Islet precursor cell (in vitro differentiated cells): ENCODE measurements around the gene CLMN.

Experiments used
- DNase-seq: peaks from one replicate; pipeline ENCODE4 v3.0.0-alpha.2; 2018

CLMN gene

GRCh38 chr14:95258754-95259593, 60.7 kb downstream of the CLMN start:
- peak; percentile 53 for DNase-seq

- no peak for DNase-seq
Observed at GRCh38 chr14:95258156-95258555, 61.6 kb downstream of the CLMN start.

- DNase-seq: peak; percentile 45
Observed at GRCh38 chr14:95257521-95257920, 62.2 kb downstream of the CLMN start.

- no peak for DNase-seq
Observed at GRCh38 chr14:95256776-95257060, 63.0 kb downstream of the CLMN start.

- peak; percentile 78 for DNase-seq
Observed at GRCh38 chr14:95256002-95256775, 63.5 kb downstream of the CLMN start.

- peak; percentile 82 for DNase-seq
Observed at GRCh38 chr14:95255487-95255886, 64.2 kb downstream of the CLMN start.

GRCh38 chr14:95255013-95255412, 64.7 kb downstream of the CLMN start:
- peak; percentile 22 for DNase-seq

GRCh38 chr14:95254288-95254687, 65.4 kb downstream of the CLMN start:
- DNase-seq: peak; percentile 23

- DNase-seq: no peak
Observed at GRCh38 chr14:95253039-95253630, 66.6 kb downstream of the CLMN start.

GRCh38 chr14:95252219-95252618, 67.5 kb downstream of the CLMN start:
- no peak for DNase-seq

GRCh38 chr14:95250936-95251335, 68.8 kb downstream of the CLMN start:
- DNase-seq: no peak

- peak; percentile 4 for DNase-seq
Observed at GRCh38 chr14:95250140-95250769, 69.5 kb downstream of the CLMN start.

GRCh38 chr14:95248432-95248831, 71.3 kb downstream of the CLMN start:
- DNase-seq: peak; percentile 51

GRCh38 chr14:95246870-95247269, 72.8 kb downstream of the CLMN start:
- no peak for DNase-seq

- no peak for DNase-seq
Observed at GRCh38 chr14:95245334-95245733, 74.4 kb downstream of the CLMN start.

- DNase-seq: no peak
Observed at GRCh38 chr14:95244587-95244986, 75.1 kb downstream of the CLMN start.

GRCh38 chr14:95242870-95243269, 76.8 kb downstream of the CLMN start:
- no peak for DNase-seq

GRCh38 chr14:95240859-95241813, 78.6 kb downstream of the CLMN start:
- DNase-seq: peak; percentile 63

GRCh38 chr14:95238487-95239298, 81.0 kb downstream of the CLMN start:
- no peak for DNase-seq

- DNase-seq: no peak
Observed at GRCh38 chr14:95237958-95238340, 81.8 kb downstream of the CLMN start.
